Immature natural killer cell (primary cell): Measurements from ENCODE around the gene SSX2IP. TPM values are rescaled to one million over a fixed set of nuclear protein-coding genes. Genes with fewer than 3 reads are reported as not detected.
"Not testable (repeated sequence)": the region's sequence is repeated elsewhere in the genome, so short reads cannot be mapped to it uniquely, and the experiment has no call there.

Experiments used
- DNase-seq, 3 donors: peaks; one replicate each; pipeline ENCODE4 v3.0.0; 2022; ENCODE audit warnings: mixed read lengths in 1 of 3
- H3K27ac Mint-ChIP-seq, 6 donors: one replicate each; pipeline ENCODE4 v1.8.0; 2020; ENCODE audit warnings: mixed read lengths in 6 of 6, mild to moderate bottlenecking in 5 of 6, inconsistent platforms in 4 of 6, moderate library complexity in 3 of 6
- H3K27me3 Mint-ChIP-seq, 3 donors: one replicate each; pipeline ENCODE4 v1.8.0; 2020 to 2021; ENCODE audit warnings: low read depth in 3 of 3, mild to moderate bottlenecking in 3 of 3, mixed read lengths in 3 of 3, moderate library complexity in 3 of 3, inconsistent platforms in 1 of 3
- H3K36me3 Mint-ChIP-seq, 3 donors: one replicate each; pipeline ENCODE4 v1.8.0; 2020; ENCODE audit warnings: mixed read lengths in 3 of 3, inconsistent platforms in 2 of 3, mild to moderate bottlenecking in 2 of 3
- H3K4me1 Mint-ChIP-seq, 2 donors: one replicate each; pipeline ENCODE4 v1.8.0; 2020; ENCODE audit warnings: inconsistent platforms in 2 of 2, mild to moderate bottlenecking in 2 of 2, mixed read lengths in 2 of 2, moderate library complexity in 1 of 2
- H3K4me3 Mint-ChIP-seq, 5 donors: one replicate each; pipeline ENCODE4 v1.8.0; 2020; ENCODE audit warnings: mild to moderate bottlenecking in 5 of 5, mixed read lengths in 5 of 5, inconsistent platforms in 3 of 5, moderate library complexity in 3 of 5
- H3K9me3 Mint-ChIP-seq, 6 donors: one replicate each; pipeline ENCODE4 v1.8.0; 2020; ENCODE audit warnings: mild to moderate bottlenecking in 6 of 6, mixed read lengths in 6 of 6, inconsistent platforms in 4 of 6, moderate library complexity in 3 of 6
- polyA plus RNA-seq, 3 donors: library from polyadenylated mRNA; unstranded; fragments of 300-500 nt; fragmentation: Illumina TruSeq; gene quantifications; one replicate each; pipeline ENCODE4 v1.2.3, GENCODE V29; 2021

SSX2IP gene
- polyA plus RNA-seq, 3 donors from 2014 or later = 14.4 to 24.3 (median 20.2) TPM

- DNase-seq = no peak
- no peak overlapping the region for H3K4me3 Mint-ChIP-seq
- peaks cover 0 to 3% (median 3%) of the 10 kb centered on the region in 3 donors for H3K36me3 Mint-ChIP-seq
- no peaks in the 10 kb centered on the region for H3K9me3 Mint-ChIP-seq
- H3K27ac Mint-ChIP-seq = no peak overlapping the region
- H3K4me1 Mint-ChIP-seq = no peaks in the 10 kb centered on the region
- H3K27me3 Mint-ChIP-seq = peaks cover 1 to 3% (median 2%) of the 10 kb centered on the region in 3 donors
Measured at GRCh38 chr1:84613887-84614286, 76.4 kb downstream of the SSX2IP start.

- no peak overlapping the region for H3K4me3 Mint-ChIP-seq
- H3K27me3 Mint-ChIP-seq = peaks cover 1 to 3% (median 2%) of the 10 kb centered on the region in 3 donors
- no peaks in the 10 kb centered on the region for H3K9me3 Mint-ChIP-seq
Measured at GRCh38 chr1:84613026-84613425, 77.2 kb downstream of the SSX2IP start.

GRCh38 chr1:84611796-84612195 lies 78.5 kb downstream of the SSX2IP start:
- H3K4me1 Mint-ChIP-seq = no peaks in the 10 kb centered on the region
- H3K36me3 Mint-ChIP-seq = peaks cover 0 to 3% (median 3%) of the 10 kb centered on the region in 3 donors
- H3K27ac Mint-ChIP-seq = no peak overlapping the region
- H3K27me3 Mint-ChIP-seq = peaks cover 0 to 2% (median 0%) of the 10 kb centered on the region in 3 donors
- H3K9me3 Mint-ChIP-seq = peaks cover 0 to under 1% (median under 1%) of the 10 kb centered on the region in 6 donors
- DNase-seq = no peak
- H3K4me3 Mint-ChIP-seq = no peak overlapping the region

More at GRCh38 chr1:84613026-84613425, 77.2 kb downstream of the SSX2IP start:
- DNase-seq = no peak
- no peak overlapping the region for H3K27ac Mint-ChIP-seq
- H3K36me3 Mint-ChIP-seq = peaks cover 0 to 3% (median 3%) of the 10 kb centered on the region in 3 donors
- H3K4me1 Mint-ChIP-seq = no peaks in the 10 kb centered on the region

- Mint-ChIP-seq H3K4me3 (no peak overlapping the region), H3K27ac (no peak overlapping the region)
Measured at GRCh38 chr1:84611091-84611490, 79.2 kb downstream of the SSX2IP start.

GRCh38 chr1:84606977-84607376 lies 83.3 kb downstream of the SSX2IP start:
- H3K27me3 Mint-ChIP-seq = peaks cover 0 to 6% (median 3%) of the 10 kb centered on the region in 3 donors
- H3K36me3 Mint-ChIP-seq = peaks cover 11 to 15% (median 13%) of the 10 kb centered on the region in 3 donors

More at GRCh38 chr1:84611091-84611490, 79.2 kb downstream of the SSX2IP start:
- DNase-seq = no peak
- H3K9me3 Mint-ChIP-seq = peaks cover 0 to 8% (median 5%) of the 10 kb centered on the region in 6 donors
- H3K27me3 Mint-ChIP-seq = no peaks in the 10 kb centered on the region
- H3K4me1 Mint-ChIP-seq = no peaks in the 10 kb centered on the region
- peaks cover 4 to 8% (median 7%) of the 10 kb centered on the region in 3 donors for H3K36me3 Mint-ChIP-seq

GRCh38 chr1:84605157-84605556 lies 85.1 kb downstream of the SSX2IP start:
- Mint-ChIP-seq H3K4me1 (no peaks in the 10 kb centered on the region), H3K27me3 (peaks cover 1 to 6% (median 3%) of the 10 kb centered on the region in 3 donors), H3K36me3 (peaks cover 11 to 15% (median 13%) of the 10 kb centered on the region in 3 donors), H3K27ac (no peak overlapping the region), H3K9me3 (peaks cover 7 to 28% (median 19%) of the 10 kb centered on the region in 6 donors), H3K4me3 (no peak overlapping the region)
- no peak for DNase-seq

More at GRCh38 chr1:84606977-84607376, 83.3 kb downstream of the SSX2IP start:
- Mint-ChIP-seq H3K9me3 (peaks cover 7 to 28% (median 19%) of the 10 kb centered on the region in 6 donors), H3K4me1 (no peaks in the 10 kb centered on the region), H3K4me3 (no peak overlapping the region), H3K27ac (no peak overlapping the region)
- DNase-seq = no peak

- H3K4me1 Mint-ChIP-seq = no peaks in the 10 kb centered on the region
- no peak overlapping the region for H3K27ac Mint-ChIP-seq
Measured at GRCh38 chr1:84603941-84604830, 86.1 kb downstream of the SSX2IP start.

GRCh38 chr1:84603223-84603622 lies 87.0 kb downstream of the SSX2IP start:
- DNase-seq = no peak
- Mint-ChIP-seq H3K4me1 (no peaks in the 10 kb centered on the region), H3K27me3 (peaks cover 1 to 8% (median 6%) of the 10 kb centered on the region in 3 donors), H3K36me3 (peaks cover 11 to 15% (median 13%) of the 10 kb centered on the region in 3 donors), H3K27ac (no peak overlapping the region), H3K4me3 (no peak overlapping the region), H3K9me3 (peaks cover 7 to 28% (median 19%) of the 10 kb centered on the region in 6 donors)

More at GRCh38 chr1:84603941-84604830, 86.1 kb downstream of the SSX2IP start:
- Mint-ChIP-seq H3K27me3 (peaks cover 1 to 8% (median 6%) of the 10 kb centered on the region in 3 donors), H3K9me3 (peaks cover 7 to 28% (median 19%) of the 10 kb centered on the region in 6 donors), H3K36me3 (peaks cover 11 to 15% (median 13%) of the 10 kb centered on the region in 3 donors), H3K4me3 (no peak overlapping the region)
- DNase-seq = no peak

- peaks cover 7 to 18% (median 11%) of the 10 kb centered on the region in 6 donors for H3K9me3 Mint-ChIP-seq
- no peak overlapping the region for H3K27ac Mint-ChIP-seq
- H3K27me3 Mint-ChIP-seq = peaks cover 1 to 8% (median 7%) of the 10 kb centered on the region in 3 donors
- H3K4me1 Mint-ChIP-seq = no peaks in the 10 kb centered on the region
- no peak overlapping the region for H3K4me3 Mint-ChIP-seq
- peaks cover 4 to 8% (median 6%) of the 10 kb centered on the region in 3 donors for H3K36me3 Mint-ChIP-seq
- DNase-seq = no peak
Measured at GRCh38 chr1:84600796-84601195, 89.5 kb downstream of the SSX2IP start.

- peaks cover 0 to under 1% (median 0%) of the 10 kb centered on the region in 6 donors for H3K9me3 Mint-ChIP-seq
- H3K36me3 Mint-ChIP-seq = peaks cover 0 to 5% (median 0%) of the 10 kb centered on the region in 3 donors
- H3K4me3 Mint-ChIP-seq = no peak overlapping the region
- H3K27ac Mint-ChIP-seq = no peak overlapping the region
- no peak for DNase-seq
- H3K27me3 Mint-ChIP-seq = peaks cover 3 to 11% (median 5%) of the 10 kb centered on the region in 3 donors
- no peaks in the 10 kb centered on the region for H3K4me1 Mint-ChIP-seq
Measured at GRCh38 chr1:84598846-84599741, 91.2 kb downstream of the SSX2IP start.

GRCh38 chr1:84598418-84598817 lies 91.8 kb downstream of the SSX2IP start:
- no peak for DNase-seq
- Mint-ChIP-seq H3K4me1 (no peaks in the 10 kb centered on the region), H3K4me3 (no peak overlapping the region), H3K9me3 (no peaks in the 10 kb centered on the region), H3K27ac (no peak overlapping the region), H3K36me3 (peaks cover 0 to 3% (median 0%) of the 10 kb centered on the region in 3 donors), H3K27me3 (peaks cover 4 to 16% (median 6%) of the 10 kb centered on the region in 3 donors)

GRCh38 chr1:84597011-84597410 lies 93.2 kb downstream of the SSX2IP start:
- no peaks in the 10 kb centered on the region for H3K4me1 Mint-ChIP-seq

GRCh38 chr1:84594959-84595358 lies 95.3 kb downstream of the SSX2IP start:
- H3K4me3 Mint-ChIP-seq, H3K27ac Mint-ChIP-seq, DNase-seq, H3K4me1 Mint-ChIP-seq, H3K36me3 Mint-ChIP-seq, H3K9me3 Mint-ChIP-seq: not testable (repeated sequence)
- H3K27me3 Mint-ChIP-seq = peaks cover 6 to 29% (median 6%) of the 10 kb centered on the region in 3 donors

More at GRCh38 chr1:84597011-84597410, 93.2 kb downstream of the SSX2IP start:
- Mint-ChIP-seq H3K36me3 (no peaks in the 10 kb centered on the region), H3K27me3 (peaks cover 6 to 21% (median 7%) of the 10 kb centered on the region in 3 donors), H3K4me3 (no peak overlapping the region), H3K27ac (no peak overlapping the region), H3K9me3 (no peaks in the 10 kb centered on the region)
- DNase-seq = no peak
